Esophagus muscularis mucosa (tissue), 4 donors: Measurements from ENCODE around the gene DHX32.

Experiments used
- CTCF ChIP-seq, 3 experiments: fragments of 200-600 bp in 2 of 3; fragments of 450-650 bp in 1 of 3; sonication (generic) in 2 of 3; IDR thresholded peaks; one replicate each; pipeline ENCODE4 v1.5.1; 2017 to 2019; ENCODE audit warnings: antibody characterized with exemption in 3 of 3, mild to moderate bottlenecking in 2 of 3, moderate library complexity in 1 of 3
- EP300 ChIP-seq: sonication (generic); formaldehyde crosslinking; IDR thresholded peaks from one replicate; pipeline ENCODE4 v1.6.1; 2017; ENCODE audit warnings: antibody characterized with exemption
- POLR2A ChIP-seq: fragments of 450-650 bp; IDR thresholded peaks from one replicate; pipeline ENCODE4 v1.6.1; 2017; ENCODE audit warnings: antibody characterized with exemption, moderate library complexity, mild to moderate bottlenecking, low read depth

- no peak for TF ChIP-seq CTCF (IDR thresholded peaks at IDR 0.05)
- TF ChIP-seq POLR2A: no peak
- TF ChIP-seq EP300: no peak
Measured at GRCh38 chr10:125852487-125852886, 28.6 kb downstream of the DHX32 start.
